NCI-H1092 treated with DMSO at 0.1 percent for 48 hours (cell line): ENCODE data around the gene FAM241A.

Experiments used
- DNase-seq: peaks from one replicate; lab custom pipeline; 2025; lab: John Stamatoyannopoulos, UW

Gene FAM241A

GRCh38 chr4:112214390-112215264 lies 69.4 kb downstream of the FAM241A start:
- peak; percentile 28 for DNase-seq

- DNase-seq: no peak
These were observed 74.6 kb downstream of the FAM241A start for GRCh38 chr4:112219826-112220366.

- DNase-seq: no peak
These were observed 77.1 kb downstream of the FAM241A start for GRCh38 chr4:112222219-112222955.

- no peak for DNase-seq
These were observed 79.9 kb downstream of the FAM241A start for GRCh38 chr4:112225157-112225556.

GRCh38 chr4:112230879-112231778 lies 85.9 kb downstream of the FAM241A start:
- DNase-seq: peak; percentile 94

GRCh38 chr4:112231779-112232713 lies 86.8 kb downstream of the FAM241A start, which contains the start of gene AP1AR:
Gene AP1AR (plus strand): TSS chr4:112231787. CDS start chr4:112232092, 305 bp downstream.
- peak; percentile 80 for DNase-seq

- peak; percentile 38 for DNase-seq
These were observed 89.8 kb downstream of the FAM241A start for GRCh38 chr4:112234952-112235609.

- no peak for DNase-seq
These were observed 90.8 kb downstream of the FAM241A start for GRCh38 chr4:112236040-112236439.

- no peak for DNase-seq
These were observed 93.6 kb downstream of the FAM241A start for GRCh38 chr4:112238833-112239232.
